CD4-positive, alpha-beta T cell treated with Interleukin-21 for 1 hour (primary cell): ENCODE measurements around the gene LAMB3.

Source experiments
- DNase-seq: peaks from one replicate; pipeline ENCODE4 v3.0.0-alpha.2; 2020

LAMB3 gene

DNA sequence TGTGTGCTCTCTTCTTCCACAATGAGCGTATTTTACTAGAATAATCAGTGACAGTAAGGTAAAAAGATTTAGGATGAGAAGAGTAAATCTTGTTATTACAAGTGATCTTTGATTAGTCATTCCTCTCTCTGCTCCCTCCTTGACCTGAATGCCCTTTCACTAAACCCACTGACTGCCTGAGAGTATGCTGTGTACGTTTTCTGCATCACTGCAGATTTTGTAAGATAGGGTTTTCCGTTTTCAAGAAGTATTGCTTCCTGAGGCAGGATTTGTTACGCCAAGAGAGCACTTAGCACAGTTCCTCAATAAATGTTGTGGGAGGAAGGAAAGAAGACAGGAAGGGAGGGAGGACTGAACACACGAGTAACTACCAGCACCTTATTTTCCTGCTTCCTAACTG is 7.7 kb upstream of the LAMB3 start:
- DNase-seq: peak; percentile 31

DNA sequence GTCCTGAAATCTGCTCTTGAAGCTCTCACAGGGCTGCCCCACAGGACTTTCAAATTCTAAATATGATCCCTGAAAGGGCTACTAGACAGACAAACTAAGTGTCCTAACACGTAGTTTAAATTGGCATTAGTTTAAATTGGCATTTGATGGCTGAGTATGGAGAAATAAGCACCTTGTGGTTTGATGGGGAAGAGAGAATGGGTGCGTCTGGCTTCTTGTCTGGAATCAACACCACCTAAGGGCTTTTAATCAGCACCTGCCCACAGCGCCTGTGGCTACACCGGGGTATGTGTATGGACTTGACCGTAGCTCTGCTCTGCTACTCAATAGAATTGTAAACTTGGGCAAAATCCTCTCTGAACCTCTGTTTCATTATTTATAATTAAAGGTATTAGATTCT is 5.7 kb upstream of the LAMB3 start:
- DNase-seq: no peak

DNA sequence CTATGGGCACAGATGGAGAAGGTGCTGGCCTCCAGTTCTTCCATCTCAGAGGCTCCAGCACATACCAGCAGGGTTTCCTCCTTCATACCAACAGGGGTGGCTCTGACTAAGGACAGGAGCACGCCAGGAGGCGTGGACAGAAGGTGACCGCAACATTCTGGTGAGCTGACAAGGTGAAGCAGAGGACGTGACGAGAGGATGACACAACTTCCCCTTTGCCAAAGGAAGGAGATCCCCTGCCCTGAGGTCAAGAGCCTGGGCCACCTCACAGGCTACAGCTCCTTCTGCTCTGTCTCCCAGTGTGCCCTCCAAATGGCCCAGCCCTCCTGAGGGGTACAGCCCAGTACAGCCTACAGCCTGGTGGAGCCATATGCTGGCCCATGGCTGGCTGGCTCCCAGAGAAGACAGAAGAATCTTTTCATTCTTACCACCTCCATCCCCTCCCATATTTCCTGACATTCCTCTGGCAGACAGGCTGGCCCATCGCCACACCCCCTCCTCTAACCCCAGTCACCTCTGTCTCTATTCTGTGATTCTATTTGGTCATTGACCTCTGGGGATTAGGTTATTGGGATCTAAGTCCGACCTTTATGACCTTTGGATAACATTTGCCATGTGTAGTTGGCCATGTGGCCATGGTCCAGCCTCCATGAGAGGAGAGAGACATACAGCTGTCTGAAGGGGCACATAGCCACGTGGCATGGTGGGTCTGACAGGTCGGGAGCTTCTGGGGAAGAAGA is 5.1 kb upstream of the LAMB3 start:
- DNase-seq: peak; percentile 34

DNA sequence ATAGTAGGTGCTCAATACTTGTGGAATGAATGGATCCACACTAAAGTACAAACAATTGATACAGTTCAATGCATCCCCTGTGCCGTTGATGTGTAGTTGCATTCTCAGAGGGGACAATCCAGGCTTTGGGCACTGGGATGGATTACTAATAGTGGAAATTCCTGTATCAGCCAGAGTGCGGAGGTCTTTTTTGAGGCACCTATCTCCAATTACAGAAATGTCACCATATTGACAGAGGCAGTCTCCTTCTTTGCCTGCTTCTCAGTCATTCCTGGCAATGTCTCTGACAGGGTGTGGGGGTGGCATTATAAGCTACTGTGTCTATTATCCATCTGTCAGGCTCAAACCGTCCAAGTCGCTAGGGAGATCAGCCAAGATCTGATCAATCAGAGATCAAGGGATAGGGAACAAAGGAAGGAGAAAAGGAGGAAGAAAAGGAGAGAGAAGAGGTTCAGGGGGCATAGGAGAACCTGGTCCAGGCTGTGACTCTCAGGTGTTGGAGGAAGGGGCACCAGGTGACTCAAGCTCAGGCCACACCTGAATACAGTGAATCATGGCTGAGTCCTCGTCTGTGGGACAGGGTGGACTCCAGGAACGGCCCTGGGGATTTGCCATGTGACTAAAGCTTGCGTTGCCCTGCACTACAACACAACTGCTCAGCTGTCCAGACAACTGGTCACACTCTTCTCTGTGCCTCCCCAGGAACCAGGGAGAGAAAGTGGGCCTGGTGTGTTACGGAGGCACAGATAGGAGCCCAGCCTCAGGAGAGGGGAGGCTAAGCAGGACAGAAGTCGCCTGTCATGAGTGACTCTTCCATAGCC is 3.4 kb upstream of the LAMB3 start:
- DNase-seq: no peak

DNA sequence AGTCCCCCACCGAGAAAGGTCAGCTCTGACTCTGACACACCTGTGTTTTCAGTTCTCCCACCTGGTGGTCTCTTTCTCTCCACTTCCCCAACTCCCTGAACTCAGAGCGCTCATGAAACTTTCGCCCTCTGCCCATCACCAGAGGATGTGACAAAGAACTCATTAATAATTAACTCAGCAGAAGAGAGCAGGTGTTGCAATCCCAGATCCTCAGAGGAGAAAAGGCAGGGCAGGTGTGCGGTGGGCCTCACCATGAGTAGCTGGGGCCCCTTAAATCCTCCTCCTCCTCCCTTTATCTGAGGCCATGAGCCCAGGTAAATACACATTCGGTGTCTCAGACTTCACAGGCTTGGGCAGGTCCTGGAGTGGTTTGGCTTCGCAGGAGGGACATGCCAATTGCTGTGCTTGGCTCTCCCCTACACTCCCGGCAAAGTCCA is 1.7 kb upstream of the LAMB3 start:
- no peak for DNase-seq

DNA sequence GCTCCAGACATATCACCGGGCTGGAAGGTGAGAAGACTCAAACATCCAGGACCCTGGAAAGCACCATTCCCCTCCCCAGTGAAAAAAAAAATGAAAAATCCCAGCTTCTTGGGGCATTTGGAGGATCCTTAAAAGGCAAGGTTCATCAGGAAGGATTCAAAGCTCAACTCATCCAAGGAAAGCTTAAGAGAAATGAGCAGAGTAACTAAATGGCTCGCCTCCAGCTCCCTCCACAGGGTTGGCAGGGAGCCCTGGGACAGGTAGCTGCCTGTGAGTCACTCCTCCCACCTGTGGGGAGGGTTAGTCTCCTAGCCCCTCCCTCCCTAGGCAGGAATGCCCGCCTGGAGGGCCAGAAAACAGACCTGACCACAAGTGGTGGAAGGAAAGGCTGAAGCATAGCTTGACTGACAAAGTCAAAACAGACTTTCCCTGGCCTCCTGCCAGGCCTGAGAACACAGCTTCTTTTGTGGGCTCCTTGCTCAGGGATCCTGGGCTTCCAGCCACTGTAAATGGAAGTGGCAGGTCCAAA is 712 bp upstream of the LAMB3 start:
- peak; percentile 19 for DNase-seq

DNA sequence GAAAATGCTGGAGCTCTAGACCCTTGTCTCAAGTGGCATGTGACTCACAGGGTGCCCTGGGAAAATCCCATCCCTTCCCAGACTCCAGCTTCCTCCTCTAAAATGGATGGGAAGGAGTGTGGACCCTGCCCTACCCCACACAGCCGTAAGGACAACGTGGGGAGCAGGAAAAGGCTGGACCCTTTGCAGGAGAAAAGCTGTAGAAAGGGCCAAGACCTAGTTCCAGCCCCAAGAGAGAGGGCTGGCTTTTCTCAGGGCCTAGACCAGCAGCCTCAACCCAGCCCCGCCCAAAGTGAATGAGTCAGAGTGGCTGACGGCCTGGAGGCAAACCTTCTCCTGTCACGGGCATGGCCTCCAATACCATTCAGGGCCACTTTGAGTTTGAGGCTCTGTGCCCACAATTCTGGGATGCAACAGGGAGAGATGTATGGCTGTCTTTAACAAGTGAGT is 1.1 kb downstream of the LAMB3 start:
- peak; percentile 56 for DNase-seq

DNA sequence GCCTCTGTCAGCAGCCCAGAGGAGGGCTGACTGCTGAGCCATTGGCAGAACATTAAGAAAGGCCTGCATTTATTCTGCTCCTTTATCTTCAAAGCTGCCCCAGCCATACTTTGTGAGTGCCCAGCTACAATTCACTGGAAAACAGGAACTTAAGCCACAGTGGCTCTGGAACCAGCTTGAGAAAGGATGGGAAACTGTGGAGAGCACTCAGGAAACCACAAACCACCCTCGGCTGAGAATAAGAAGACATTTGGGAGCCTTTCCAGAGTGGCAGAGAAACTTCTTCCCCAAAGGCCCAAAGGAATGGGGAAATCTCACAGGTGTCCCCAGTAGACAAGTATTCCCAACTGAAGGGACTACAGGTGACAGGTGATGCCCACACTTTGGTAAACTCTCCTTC is 1.8 kb downstream of the LAMB3 start:
- DNase-seq: no peak

DNA sequence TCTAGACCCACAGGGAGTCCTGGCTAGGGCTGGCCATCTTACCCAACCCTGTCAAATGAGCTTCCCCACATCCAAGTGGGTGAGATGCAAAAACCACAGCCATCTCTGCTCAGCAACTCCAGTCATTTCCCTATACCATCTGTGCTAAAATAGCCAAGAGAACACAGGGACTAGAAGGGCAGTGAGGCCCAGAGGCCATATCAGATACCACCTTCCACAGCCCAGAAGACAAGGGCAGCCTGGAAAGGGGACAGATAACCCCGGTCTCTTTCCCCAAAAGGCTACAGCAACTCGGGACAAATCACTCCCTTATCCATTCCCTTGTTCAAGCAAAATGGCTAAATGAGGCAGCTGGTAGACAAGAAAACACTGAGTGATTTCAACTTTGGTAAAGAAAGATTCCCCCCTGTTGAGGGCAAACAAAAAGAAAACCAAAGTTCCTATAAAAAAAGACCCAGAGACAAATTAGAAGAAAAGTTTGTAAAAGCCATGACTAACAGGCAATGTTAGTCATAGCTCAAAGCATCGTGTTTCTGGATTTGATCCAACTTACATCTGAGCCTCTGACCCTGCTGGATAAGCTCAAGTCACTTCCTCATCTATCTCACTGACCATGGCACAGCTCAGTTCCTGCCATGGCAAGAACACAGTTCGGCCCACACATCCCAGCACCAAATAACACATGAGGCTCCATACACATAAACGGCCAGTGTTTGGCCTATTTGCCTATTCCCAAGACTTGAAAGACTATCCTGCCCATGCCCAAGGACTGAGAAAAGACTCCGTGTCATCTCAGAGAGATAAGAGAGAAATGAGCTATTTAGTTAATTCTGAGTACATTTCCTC is 3.1 kb downstream of the LAMB3 start:
- no peak for DNase-seq

DNA sequence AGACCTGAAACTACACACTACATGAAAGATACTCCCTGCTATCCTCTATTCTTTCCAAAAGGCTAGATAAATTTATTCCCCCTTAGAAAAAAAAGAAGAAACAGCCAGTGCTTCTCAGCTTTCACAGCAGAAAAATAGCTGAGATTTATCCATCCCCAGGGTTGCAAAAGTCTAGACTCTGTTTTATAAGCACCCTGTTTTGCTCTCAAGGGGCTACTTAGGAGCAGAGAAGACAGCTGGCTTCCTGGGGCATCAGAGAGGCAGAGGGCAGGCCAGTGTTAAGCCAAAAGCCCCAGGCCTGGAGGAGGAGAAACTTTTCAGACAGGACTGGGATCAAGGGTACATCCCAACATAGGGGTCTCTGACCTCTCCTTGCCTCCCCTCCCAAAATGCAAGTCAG is 3.9 kb downstream of the LAMB3 start:
- no peak for DNase-seq

DNA sequence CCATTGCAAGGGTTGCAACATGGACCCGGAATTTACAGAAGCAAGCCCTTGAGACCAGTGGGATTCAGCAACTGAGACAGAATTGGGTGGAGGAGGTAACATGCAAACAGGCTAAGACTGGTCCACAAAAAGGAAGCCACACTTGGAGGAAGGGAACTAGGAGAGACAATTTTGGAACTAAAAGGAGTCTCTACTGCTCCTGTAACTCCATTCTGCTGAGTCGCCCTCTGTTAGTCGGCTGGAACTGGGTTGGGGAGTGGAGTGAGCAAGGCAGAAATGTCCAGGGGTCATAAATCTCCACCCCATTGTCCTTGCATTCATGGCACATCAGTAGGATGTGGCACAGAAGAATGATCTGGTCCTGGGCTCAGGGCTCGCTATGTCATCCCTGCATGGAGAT is 5.1 kb downstream of the LAMB3 start:
- DNase-seq: no peak

DNA sequence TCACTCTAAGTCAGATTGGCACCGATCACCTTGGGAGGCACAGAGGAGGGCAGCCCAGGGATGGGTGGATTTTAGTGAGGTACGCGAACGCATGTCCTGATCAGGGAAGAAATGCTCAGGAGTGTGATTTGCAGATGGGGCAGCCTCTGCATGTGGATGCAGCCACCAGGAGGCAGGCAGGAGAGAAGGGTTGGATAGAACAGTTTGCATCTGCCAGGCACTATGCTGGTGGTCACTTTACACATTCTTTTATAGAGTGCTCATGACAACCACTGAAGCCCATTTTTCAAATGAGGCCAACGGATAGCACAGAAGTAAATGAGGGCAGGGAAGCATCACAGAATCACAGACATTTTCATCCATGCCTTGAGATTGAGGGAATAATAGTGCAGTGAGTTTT is 5.7 kb downstream of the LAMB3 start:
- no peak for DNase-seq

DNA sequence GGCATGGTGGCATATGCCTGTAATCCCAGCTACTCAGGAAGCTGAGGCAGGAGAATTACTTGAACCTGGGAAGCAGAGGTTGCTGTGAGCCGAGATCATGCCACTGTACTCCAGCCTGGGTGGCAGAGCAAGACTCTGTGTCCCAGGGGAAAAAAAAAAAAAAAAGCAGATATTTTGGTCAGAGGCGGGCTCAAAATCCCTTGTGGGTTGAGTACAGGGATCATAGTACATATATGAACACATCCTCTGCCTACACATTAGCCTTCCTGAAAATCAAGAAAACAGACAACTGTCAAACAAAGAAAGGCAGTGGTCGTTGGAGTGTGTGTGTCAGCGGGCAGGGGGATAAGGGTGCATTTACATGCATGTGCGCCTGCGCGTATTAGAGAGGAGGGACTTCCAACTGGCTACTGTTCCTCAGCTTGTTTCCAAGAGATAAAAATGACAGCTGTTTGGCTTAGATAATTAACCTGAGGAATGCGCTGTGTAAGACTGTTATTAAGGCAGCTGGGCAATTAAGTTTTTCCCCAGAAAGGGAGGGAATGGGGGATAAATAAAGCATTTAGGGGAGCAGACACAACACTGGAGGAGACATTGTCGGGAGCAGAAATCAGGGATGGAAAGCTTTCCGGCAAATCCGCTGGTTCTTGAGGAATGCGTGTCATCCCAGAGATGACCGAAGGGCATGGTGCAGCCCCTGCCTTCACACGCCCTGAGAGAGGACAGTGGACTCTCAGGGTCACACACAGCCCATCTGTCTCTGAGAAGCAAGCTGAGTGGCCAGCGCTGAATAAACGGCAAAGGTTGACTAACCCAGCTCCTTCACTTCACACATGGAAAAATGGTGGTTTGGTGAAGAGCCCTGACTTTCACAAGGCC is 6.4 kb downstream of the LAMB3 start:
- no peak for DNase-seq

DNA sequence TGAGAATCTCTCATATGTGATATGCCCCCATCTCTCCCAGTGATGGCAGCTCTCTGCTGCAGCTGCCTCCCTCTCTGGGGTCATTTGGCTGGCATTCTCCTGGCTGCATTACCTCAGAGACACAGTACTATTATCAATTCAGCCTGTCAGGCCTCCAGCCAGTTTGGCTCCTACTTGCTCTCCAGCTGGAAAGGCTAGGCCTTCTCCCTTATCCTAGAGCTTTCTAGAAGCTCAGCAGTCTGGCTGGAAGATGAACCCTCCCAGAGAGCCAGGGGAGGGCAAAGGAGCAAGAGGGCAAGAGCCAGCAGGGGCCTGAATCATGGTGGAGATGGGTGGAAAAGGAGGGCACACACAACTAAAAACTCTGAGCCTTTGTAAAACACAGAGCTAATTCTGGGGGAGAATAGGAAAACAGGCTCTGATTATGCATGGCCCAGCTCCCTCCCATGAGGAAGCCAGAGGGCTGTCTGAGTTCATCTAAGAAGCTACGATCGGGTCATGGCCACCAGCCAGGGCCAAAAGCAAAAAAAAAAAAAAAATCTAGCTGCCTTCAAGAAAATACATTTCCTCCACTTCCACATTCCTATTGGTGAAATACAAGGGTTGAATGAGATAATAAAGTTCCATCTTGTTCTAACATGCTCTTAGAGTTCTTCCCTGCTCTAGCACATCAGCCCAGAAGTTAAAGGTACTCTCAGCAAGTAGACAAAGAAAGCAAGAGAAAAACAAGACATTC is 8.8 kb downstream of the LAMB3 start:
- no peak for DNase-seq

DNA sequence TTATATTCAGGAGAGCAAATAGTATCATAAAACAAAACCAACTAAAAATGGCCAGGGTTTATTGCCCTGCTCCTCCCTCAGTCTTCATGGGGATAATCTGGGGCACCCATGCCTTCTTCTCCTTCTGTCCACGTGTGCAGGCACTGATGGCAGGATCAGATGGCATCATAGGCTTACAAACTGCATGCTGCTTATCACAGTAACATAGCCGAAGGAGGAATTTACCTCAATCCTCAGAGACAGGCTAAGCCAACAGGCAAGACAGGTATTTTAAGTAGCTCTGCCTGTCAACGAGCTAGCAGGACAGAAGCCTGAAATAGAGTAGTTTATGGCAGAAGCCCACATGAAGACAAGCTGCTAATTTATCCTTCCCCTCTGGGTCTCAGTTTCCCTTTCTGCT is 9.4 kb downstream of the LAMB3 start:
- no peak for DNase-seq

DNA sequence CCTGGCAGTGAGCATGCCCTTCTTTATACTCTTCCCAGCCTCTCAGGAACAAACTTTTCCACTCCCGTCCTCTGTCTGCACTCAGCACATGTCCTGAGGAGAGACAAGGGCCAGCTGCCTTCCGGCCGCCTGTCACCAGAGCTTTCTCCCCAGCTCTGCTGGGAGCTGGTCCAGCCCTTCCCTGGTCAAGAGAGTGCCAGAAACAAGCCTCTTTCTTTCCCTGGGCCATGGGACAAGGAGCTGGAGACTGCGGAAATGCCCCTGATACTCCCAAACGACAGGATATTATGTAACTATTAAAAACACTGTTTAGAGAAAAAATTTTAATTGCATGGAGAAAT is 10.4 kb downstream of the LAMB3 start:
- no peak for DNase-seq

DNA sequence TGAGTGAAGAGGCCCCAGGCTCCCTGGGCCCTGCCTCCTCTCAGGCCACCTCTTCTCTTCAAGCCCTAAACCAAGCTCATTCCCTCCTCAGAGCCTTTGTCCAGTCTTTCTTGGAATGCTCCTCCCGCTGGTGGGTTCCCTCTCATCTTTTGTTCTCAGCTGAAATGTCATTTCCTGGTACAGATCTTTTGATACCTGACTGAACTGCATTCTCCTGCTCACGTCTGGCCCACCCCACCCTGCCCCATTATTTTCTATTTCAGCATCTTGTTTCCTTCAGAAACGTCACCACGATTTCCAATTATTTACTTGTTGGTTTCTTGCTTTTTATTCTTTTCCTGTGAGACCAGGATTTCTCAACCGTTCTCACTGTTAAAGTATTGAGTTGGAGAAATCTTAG is 16.4 kb downstream of the LAMB3 start:
- no peak for DNase-seq

DNA sequence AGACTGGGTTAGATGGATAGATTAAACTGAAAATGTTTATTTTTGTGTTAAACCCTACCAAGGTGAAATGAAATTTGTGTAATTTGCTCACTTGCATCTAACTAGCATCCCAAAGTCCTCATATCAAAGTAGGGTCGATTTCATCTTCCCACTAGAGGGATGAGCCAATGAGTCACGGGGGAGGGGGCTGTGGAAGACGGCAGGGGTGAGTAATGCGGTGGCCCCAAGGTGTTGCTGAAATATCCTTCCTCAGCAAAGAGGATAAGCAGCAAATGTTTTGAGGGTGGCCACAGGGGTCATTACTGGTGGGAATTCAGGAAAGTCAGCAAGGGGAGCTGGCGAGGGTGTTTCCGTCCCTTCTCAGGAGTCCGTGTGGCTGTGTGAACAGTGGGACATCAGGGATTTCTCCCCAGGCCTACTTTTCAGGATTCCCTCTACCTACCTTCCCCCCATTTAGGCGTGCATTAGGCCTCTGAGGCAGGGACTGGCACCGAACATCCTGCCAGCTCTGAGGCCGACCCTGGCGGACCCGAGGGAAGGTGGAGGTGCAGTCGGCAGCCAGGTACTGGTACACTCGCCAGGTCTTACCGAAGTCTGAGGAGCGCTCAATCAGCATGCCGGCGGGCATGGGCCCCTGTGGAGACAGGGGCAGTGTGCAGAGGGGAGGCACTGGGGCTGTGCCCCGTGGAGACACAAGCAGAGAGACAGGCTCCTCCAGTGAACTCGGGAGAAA is 18.1 kb downstream of the LAMB3 start:
- DNase-seq: no peak

DNA sequence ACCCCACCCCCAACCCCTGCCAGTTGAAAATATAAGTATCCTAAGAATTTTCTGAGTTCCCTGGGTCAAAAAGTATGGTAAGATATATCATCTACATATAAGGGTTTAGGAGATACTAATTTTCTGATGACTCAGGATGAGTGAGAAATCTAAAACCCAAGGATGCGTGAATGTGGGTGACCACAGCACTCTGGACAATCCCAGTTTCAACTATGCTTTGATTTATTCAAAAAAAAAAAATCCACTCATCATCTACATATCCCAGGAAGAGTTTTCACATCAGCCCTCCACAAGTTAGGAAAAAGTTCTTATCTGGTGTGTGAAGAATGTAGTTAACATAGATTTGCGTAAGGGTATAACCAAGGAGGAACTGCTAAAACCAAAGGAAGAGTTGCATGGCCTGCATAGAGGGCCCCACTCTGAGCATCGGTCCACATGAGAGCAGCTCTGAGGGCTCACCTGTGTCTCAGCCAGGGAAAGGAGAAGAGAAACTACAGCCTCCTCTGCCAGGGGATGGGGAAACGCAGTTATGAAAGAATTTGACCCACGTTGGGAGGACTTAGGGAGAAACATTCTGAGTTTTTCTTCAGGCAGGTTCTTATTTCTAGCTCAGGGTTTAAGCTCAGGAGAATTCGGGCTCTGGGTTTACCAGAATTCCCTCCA is 18.8 kb downstream of the LAMB3 start:
- no peak for DNase-seq
